ENCODE measurements around the gene VPS35.

DNA sequence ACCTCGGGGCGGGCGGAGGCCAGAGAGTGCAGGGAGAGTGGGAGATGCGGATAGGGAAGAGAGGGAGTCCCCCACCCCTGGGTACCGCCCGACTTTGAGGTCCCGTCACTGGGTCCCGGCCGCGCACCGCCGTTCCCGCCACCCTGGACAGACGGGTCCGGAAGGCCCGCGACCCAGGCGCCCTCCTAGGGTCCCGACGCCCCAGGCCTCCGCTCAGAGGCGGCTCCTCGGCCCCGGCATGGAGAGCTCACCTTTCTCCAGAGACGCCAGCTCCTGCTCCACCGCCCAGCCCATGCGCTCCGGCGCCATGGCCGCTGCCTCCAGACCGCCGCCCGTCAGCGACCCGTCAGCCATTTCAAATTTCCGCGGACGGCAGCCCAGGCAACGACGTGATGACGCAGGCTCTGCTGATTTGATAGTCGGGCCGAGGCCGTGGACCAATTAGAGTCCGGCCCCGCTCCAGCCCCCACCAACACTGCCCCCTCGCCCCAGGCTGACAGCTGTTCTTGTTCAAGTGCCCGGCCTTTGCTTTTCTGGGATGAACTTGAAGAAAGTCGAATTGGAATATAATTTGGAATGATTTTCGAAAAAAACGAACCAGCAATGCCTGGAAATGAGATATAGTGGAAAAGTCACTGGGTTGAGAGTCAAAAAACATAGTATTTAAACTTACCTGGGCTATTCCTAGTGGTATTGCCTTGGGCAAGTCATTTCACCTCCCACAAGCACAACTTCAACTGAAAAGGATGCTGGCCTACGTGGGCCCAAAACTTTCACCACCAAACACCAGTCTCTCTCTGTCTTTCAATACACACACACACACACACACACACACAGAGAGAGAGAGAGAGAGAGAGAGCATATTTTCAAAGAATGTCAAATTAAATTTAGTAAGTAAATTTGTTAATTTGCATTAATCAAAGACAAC lies 67.7 kb downstream of the VPS35 start, which contains the start of gene SHCBP1:
- no peak for TF ChIP-seq POLR2AphosphoS5 (IDR thresholded peaks at IDR 0.05)
- TF ChIP-seq, protein P1, sequence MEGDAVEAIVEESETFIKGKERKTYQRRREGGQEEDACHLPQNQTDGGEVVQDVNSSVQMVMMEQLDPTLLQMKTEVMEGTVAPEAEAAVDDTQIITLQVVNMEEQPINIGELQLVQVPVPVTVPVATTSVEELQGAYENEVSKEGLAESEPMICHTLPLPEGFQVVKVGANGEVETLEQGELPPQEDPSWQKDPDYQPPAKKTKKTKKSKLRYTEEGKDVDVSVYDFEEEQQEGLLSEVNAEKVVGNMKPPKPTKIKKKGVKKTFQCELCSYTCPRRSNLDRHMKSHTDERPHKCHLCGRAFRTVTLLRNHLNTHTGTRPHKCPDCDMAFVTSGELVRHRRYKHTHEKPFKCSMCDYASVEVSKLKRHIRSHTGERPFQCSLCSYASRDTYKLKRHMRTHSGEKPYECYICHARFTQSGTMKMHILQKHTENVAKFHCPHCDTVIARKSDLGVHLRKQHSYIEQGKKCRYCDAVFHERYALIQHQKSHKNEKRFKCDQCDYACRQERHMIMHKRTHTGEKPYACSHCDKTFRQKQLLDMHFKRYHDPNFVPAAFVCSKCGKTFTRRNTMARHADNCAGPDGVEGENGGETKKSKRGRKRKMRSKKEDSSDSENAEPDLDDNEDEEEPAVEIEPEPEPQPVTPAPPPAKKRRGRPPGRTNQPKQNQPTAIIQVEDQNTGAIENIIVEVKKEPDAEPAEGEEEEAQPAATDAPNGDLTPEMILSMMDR (IDR thresholded peaks at IDR 0.05) = no peak
